Body of pancreas (tissue), 4 donors: ENCODE results near the gene CAPN15. TPM values are rescaled to one million over a fixed set of nuclear protein-coding genes. Genes with fewer than 3 reads are reported as not detected.

Source experiments
- ATAC-seq: fragments of 150-250 bp; one replicate; pipeline ENCODE4 v1.9.1; 2016
- DNase-seq, 4 donors: peaks; one replicate each; pipeline ENCODE4 v3.0.0-alpha.2; 2019
- H3K27ac ChIP-seq, 4 donors: fragments of 200-600 bp; sonication (generic); 1 replicate in 3 of 4; 2 replicates in 1 of 4; pipeline versions ENCODE4 v1.5.1 to v1.6.1; 2016 to 2019; ENCODE audit warnings: mild to moderate bottlenecking in 1 of 4, mixed read lengths in 1 of 4, moderate library complexity in 1 of 4
- H3K27me3 ChIP-seq, 2 donors: fragments of 200-600 bp; sonication (generic); one replicate each; pipeline ENCODE4 v1.6.0; 2016; ENCODE audit warnings: mild to moderate bottlenecking in 1 of 2
- H3K36me3 ChIP-seq, 2 donors: fragments of 200-600 bp; sonication (generic); replicated peaks in 1 of 2; 2 replicates each; pipeline ENCODE4 v1.5.1; 2016; ENCODE audit warnings: low read depth in 2 of 2; ENCODE audit not compliant: insufficient read depth in 1 of 2
- H3K4me1 ChIP-seq: fragments of 200-600 bp; sonication (generic); one replicate; pipeline ENCODE4 v1.6.0; 2016
- H3K4me3 ChIP-seq, 2 donors: fragments of 200-600 bp; sonication (generic); 1 replicate in 1 of 2; 2 replicates in 1 of 2; pipeline ENCODE4 v1.5.1; 2016 to 2019
- H3K9me3 ChIP-seq, 3 donors: fragments of 200-600 bp; sonication (generic); 1 replicate in 2 of 3; 2 replicates in 1 of 3; pipeline ENCODE4 v1.5.1; 2016
- POLR2A ChIP-seq, 3 donors: fragments of 450-650 bp; IDR thresholded peaks; one replicate each; pipeline ENCODE4 v1.6.1; 2016; ENCODE audit warnings: antibody characterized with exemption in 3 of 3, mild to moderate bottlenecking in 2 of 3
- WGBS, 2 donors: methylation state at CpG; one replicate each; pipeline ENCODE4 v1.1.5; 2017; 5-methylcytosine and 5-hydroxymethylcytosine counted together
- intact Hi-C: fragments of 100-400 bp; cut with DNase I; formaldehyde crosslinking; loops from one replicate; pipeline ENCODE4 v1.15.1; 2023
- microRNA-seq, 2 donors: library from miRNA; unstranded; fragments of <30 nt; microRNA quantifications; one replicate each; pipeline ENCODE4, GENCODE V29; 2016; ENCODE audit warnings: borderline number of aligned reads in 2 of 2, borderline replicate concordance in 2 of 2
- small RNA-seq: library from RNA; depleted of rRNA; stranded (forward); fragments of <200 nt; gene quantifications from one replicate; pipeline ENCODE3, GENCODE V24; 2016
- total RNA-seq, 2 donors: library from RNA; depleted of rRNA; stranded (reverse); fragments of >200 nt; gene quantifications; one replicate each; pipeline ENCODE4 v1.1.0, GENCODE V29; 2016
- TF ChIP-seq, protein P1 (sequence below), 7 experiments: fragments of 450-650 bp in 4 of 7; fragments of 200-600 bp in 3 of 7; sonication (generic) in 3 of 7; IDR thresholded peaks; one replicate each; pipeline ENCODE4 v1.5.1; 2016 to 2019; ENCODE audit warnings: antibody characterized with exemption in 7 of 7

Gene CAPN15
- total RNA-seq, 2 donors from 2014 or later, result 48.0 to 104 TPM

DNA sequence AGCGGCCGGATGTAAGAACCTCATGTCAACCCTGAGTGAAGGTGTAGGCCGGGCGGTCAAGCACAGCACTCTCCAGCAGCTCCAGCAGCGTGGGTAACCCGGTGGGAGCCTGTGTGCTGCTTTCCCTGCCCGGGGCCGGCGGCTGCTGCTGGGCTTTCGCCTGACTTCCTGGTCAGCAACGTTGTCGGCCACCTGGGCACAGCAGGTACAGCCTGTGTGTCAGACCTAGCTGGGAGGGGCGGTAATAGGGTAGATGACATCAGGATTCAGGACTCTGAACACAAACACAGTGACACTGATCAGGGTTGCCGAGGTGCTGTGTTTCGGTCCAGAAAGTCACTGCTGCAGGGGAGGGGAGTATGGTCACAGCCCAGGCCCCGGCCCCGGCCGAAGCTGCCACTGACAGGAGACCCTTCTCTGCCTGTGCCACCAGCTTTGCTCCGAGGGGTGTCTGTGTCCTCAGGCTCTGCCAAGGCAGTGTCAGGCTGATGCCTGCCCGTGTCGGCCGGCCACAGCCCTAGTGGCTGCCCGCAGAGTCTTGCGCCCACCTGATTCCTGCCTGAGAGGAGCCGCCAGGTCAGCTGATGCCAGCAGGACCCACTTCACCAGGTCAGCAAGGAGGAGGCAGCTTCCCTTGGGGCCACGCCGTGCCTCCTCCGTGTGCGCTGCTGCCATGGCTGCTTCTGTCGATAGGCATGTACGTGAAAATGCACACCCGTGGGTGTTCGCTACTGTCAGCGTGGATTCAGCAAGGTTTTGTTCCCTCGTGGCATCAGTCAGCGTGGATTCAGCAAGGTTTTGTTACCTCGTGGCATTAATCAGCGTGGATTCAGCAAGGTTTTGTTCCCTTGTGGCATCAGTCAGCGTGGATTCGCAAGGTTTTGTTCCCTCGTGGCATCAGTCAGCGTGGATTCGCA, 71.6 kb downstream of the CAPN15 start:
- WGBS, 2 donors, result 93 to 96% methylated on average over 23 to 38 of the region's 43 CpGs
- DNase-seq (peak in 1 of 4 donors; percentile 36), ATAC-seq (no peak)
- Histone ChIP-seq H3K4me1 (peaks cover 45% of the 10 kb centered on the region), H3K36me3 (peaks cover 0 to 4% of the 10 kb centered on the region in 2 donors), H3K27ac (no peak overlapping the region), H3K4me3 (no peak overlapping the region), H3K27me3 (no peaks in the 10 kb centered on the region), H3K9me3 (no peaks in the 10 kb centered on the region)
- intact Hi-C loops, result no loop called here
- TF ChIP-seq, protein P1, sequence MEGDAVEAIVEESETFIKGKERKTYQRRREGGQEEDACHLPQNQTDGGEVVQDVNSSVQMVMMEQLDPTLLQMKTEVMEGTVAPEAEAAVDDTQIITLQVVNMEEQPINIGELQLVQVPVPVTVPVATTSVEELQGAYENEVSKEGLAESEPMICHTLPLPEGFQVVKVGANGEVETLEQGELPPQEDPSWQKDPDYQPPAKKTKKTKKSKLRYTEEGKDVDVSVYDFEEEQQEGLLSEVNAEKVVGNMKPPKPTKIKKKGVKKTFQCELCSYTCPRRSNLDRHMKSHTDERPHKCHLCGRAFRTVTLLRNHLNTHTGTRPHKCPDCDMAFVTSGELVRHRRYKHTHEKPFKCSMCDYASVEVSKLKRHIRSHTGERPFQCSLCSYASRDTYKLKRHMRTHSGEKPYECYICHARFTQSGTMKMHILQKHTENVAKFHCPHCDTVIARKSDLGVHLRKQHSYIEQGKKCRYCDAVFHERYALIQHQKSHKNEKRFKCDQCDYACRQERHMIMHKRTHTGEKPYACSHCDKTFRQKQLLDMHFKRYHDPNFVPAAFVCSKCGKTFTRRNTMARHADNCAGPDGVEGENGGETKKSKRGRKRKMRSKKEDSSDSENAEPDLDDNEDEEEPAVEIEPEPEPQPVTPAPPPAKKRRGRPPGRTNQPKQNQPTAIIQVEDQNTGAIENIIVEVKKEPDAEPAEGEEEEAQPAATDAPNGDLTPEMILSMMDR (IDR thresholded peaks at IDR 0.05), result no peak
- no peak for TF ChIP-seq POLR2A (IDR thresholded peaks at IDR 0.05)

DNA sequence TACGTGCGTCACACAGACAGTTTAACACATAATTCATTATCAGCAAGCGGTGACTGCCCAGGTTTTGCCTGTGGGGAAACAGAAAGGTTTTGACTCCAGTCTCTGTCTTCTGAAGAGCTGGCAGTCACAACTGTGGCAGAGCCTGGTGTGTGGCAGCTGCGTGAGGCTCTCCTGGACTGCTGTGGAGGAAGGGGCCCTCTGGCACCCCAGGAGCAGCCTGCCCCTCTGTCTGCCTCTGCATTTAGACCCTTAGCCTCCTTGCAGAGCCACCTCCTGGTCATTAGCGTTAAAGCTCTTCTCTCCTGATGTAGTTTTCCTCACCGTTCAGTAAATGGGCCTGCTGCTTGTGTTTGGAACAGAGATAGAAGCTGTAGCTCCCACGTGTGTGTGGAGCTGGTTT, 73.3 kb downstream of the CAPN15 start:
- DNase-seq (no peak), ATAC-seq (no peak)
- Histone ChIP-seq H3K4me1 (peaks cover 32% of the 10 kb centered on the region), H3K9me3 (no peaks in the 10 kb centered on the region), H3K27me3 (no peaks in the 10 kb centered on the region), H3K36me3 (peaks cover 0 to 4% of the 10 kb centered on the region in 2 donors), H3K27ac (no peak overlapping the region), H3K4me3 (no peak overlapping the region)
- TF ChIP-seq, protein P1 (IDR thresholded peaks at IDR 0.05), result peak in 1 of 7 experiments; percentile 10
- no peak for TF ChIP-seq POLR2A (IDR thresholded peaks at IDR 0.05)
- WGBS, 2 donors, result 53 to 63% methylated on average over 6 to 7 of the region's 7 CpGs
- intact Hi-C loops, result no loop called here

DNA sequence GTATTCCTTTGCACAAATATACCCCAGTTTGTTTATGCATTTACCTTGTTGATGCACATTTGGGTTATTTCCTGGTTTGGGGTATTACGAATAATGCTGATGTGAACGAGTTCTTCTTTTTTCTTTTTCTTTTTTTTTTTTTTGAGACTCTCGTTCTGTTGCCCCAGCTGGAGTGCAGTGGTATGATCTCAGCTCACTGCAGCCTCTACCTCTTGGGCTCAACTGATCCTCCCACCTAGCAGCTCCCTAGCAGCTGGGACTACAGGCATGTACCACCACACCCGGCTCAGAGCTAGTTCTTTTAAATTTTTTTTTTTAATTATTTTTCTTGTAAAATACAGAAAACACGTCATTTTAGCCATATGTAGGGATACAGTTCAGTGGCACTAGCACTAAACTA, 76.4 kb downstream of the CAPN15 start:
- DNase-seq, result no peak
- WGBS, 2 donors, result 81% methylated on average over 5 of the region's 5 CpGs
- intact Hi-C loops, result no loop called here
- Histone ChIP-seq H3K27ac (no peak overlapping the region), H3K4me3 (no peak overlapping the region), H3K4me1 (peaks cover 14% of the 10 kb centered on the region), H3K9me3 (no peaks in the 10 kb centered on the region), H3K27me3 (no peaks in the 10 kb centered on the region), H3K36me3 (peaks cover 0 to 4% of the 10 kb centered on the region in 2 donors)
- no peak for ATAC-seq
- TF ChIP-seq, protein P1 (IDR thresholded peaks at IDR 0.05), result no peak
- no peak for TF ChIP-seq POLR2A (IDR thresholded peaks at IDR 0.05)

Small RNA genes within 50 kb of the gene (microRNA-seq; reads per million reads assigned to microRNA genes)
- gene MIR3176 (1.4 to 1.8 reads per million in 2 donors), gene MIR5587 (0 reads per million in 2 donors)

Small RNA genes within 50 kb of the gene (small RNA-seq; reads per million reads assigned to genes)
- gene MIR3176 (not detected), gene MIR5587 (not detected), gene Z98883.1 (not detected)

Other genes starting within 250 kb of the CAPN15 start
- gene ARHGDIG, start 247.1 kb upstream of the CAPN15 start, total RNA-seq, result 100 to 1,000 TPM; 102 to 140 TPM
- gene PDIA2, start 244.5 kb upstream of the CAPN15 start, total RNA-seq, result 1,000 to 10,000 TPM in 1 of 2 donors, 100 to 1,000 TPM in 1; 517 to 2,271 TPM
- gene AXIN1, start 175.0 kb upstream of the CAPN15 start, total RNA-seq, result 10 to 100 TPM; 14.8 TPM
- 10 to 100 TPM; 22.1 to 31.0 TPM for gene MRPL28, start 157.2 kb upstream of the CAPN15 start, total RNA-seq
- 100 to 1,000 TPM in 1 of 2 donors, 10 to 100 TPM in 1; 83.8 to 113 TPM for gene PGAP6, start 145.7 kb upstream of the CAPN15 start, total RNA-seq
- 10 to 100 TPM; 20.2 to 33.0 TPM for gene NME4, start 130.5 kb upstream of the CAPN15 start, total RNA-seq
- gene DECR2, start 125.8 kb upstream of the CAPN15 start, total RNA-seq, result 10 to 100 TPM; 38.9 to 41.2 TPM
- 100 to 1,000 TPM in 1 of 2 donors, 10 to 100 TPM in 1; 50.1 to 122 TPM for gene RAB11FIP3, start 102.1 kb upstream of the CAPN15 start, total RNA-seq
- gene PRR35, start 32.7 kb downstream of the CAPN15 start, total RNA-seq, result not detected
- under 1 TPM in 1 of 2 donors, not detected in 1; 0.52 TPM for gene NHLRC4, start 39.3 kb downstream of the CAPN15 start, total RNA-seq
- gene PIGQ, start 42.3 kb downstream of the CAPN15 start, total RNA-seq, result 10 to 100 TPM; 76.5 to 83.1 TPM
- 10 to 100 TPM; 37.2 to 41.0 TPM for gene RAB40C, start 62.4 kb downstream of the CAPN15 start, total RNA-seq
- 1 to 10 TPM; 3.9 to 5.6 TPM for gene WFIKKN1, start 103.3 kb downstream of the CAPN15 start, total RNA-seq
- 100 to 1,000 TPM in 1 of 2 donors, 10 to 100 TPM in 1; 76.8 to 115 TPM for gene METTL26, start 108.6 kb downstream of the CAPN15 start, total RNA-seq
- gene MCRIP2, start 114.1 kb downstream of the CAPN15 start, total RNA-seq, result 10 to 100 TPM; 41.2 to 47.5 TPM
- gene WDR90, start 121.7 kb downstream of the CAPN15 start, total RNA-seq, result 100 to 1,000 TPM in 1 of 2 donors, 10 to 100 TPM in 1; 15.8 to 111 TPM
- gene RHOT2, start 140.4 kb downstream of the CAPN15 start, total RNA-seq, result 10 to 100 TPM; 65.6 to 89.0 TPM
- 1 to 10 TPM; 1.8 to 4.3 TPM for gene RHBDL1, start 148.0 kb downstream of the CAPN15 start, total RNA-seq
- gene STUB1, start 152.7 kb downstream of the CAPN15 start, total RNA-seq, result 100 to 1,000 TPM in 1 of 2 donors, 10 to 100 TPM in 1; 63.3 to 205 TPM
- gene JMJD8, start 156.6 kb downstream of the CAPN15 start, total RNA-seq, result 100 to 1,000 TPM in 1 of 2 donors, 10 to 100 TPM in 1; 49.5 to 128 TPM
- gene WDR24, start 162.7 kb downstream of the CAPN15 start, total RNA-seq, result 10 to 100 TPM in 1 of 2 donors, 1 to 10 TPM in 1; 8.6 to 16.8 TPM
- gene FBXL16, start 178.1 kb downstream of the CAPN15 start, total RNA-seq, result 1 to 10 TPM; 1.0 to 2.3 TPM
- 10 to 100 TPM; 36.6 to 71.9 TPM for gene METRN, start 187.4 kb downstream of the CAPN15 start, total RNA-seq
- 100 to 1,000 TPM in 1 of 2 donors, 10 to 100 TPM in 1; 71.6 to 189 TPM for gene ANTKMT, start 193.4 kb downstream of the CAPN15 start, total RNA-seq
- not detected for gene CCDC78, start 198.7 kb downstream of the CAPN15 start, total RNA-seq
- gene HAGHL, start 199.4 kb downstream of the CAPN15 start, total RNA-seq, result 1 to 10 TPM in 1 of 2 donors, not detected in 1; 2.6 TPM
- gene CIAO3, start 213.3 kb downstream of the CAPN15 start, total RNA-seq, result 10 to 100 TPM; 25.4 to 26.4 TPM
- 1 to 10 TPM in 1 of 2 donors, not detected in 1; 2.1 TPM for gene MSLN, start 233.0 kb downstream of the CAPN15 start, total RNA-seq